ENCODE measurements around the gene TNNI3K. TPM values are rescaled to one million over a fixed set of nuclear protein-coding genes. Genes with fewer than 3 reads are reported as not detected.

TNNI3K gene
- total and polyA plus RNA-seq, 2 of the 8 experiments (the other 6 are each of a cell fraction or from before 2014, with no cell fraction given), result 0.41 to 0.48 TPM

- Histone ChIP-seq H3K23me2 (ENCODE audit: low read depth, low read length) (0 out of 2 replicates have a peak, but pooled peaks cover 2% of the 10 kb centered on the region), H2AFZ (ENCODE audit: low read length) (no peak overlapping the region), H3K4me3 (ENCODE audit: extremely low read depth in 1 of 4, insufficient read depth in 2 of 4, low read depth in 3 of 4, low read length in 4 of 4) (no peak overlapping the region), H3K4me1 (replicated peaks in 1 of 4; ENCODE audit: control insufficient read depth in 3 of 4, insufficient read depth in 4 of 4, low read length in 3 of 4) (no peaks in the 10 kb centered on the region), H3K36me3 (ENCODE audit: control insufficient read depth in 2 of 4, insufficient read depth in 4 of 4, low read length in 3 of 4) (no peaks in the 10 kb centered on the region), H3K79me2 (ENCODE audit: control insufficient read depth in 1 of 2, insufficient read depth in 2 of 2, low read length in 2 of 2) (no peaks in the 10 kb centered on the region), H2BK120ac (replicated peaks; ENCODE audit: low read depth, low read length) (no peak overlapping the region), H3K79me1 (ENCODE audit: low read depth, low read length) (no peaks in the 10 kb centered on the region), H3K9me3 (ENCODE audit: insufficient read depth in 2 of 2, low read depth in 1 of 2, low read length in 1 of 2) (no peaks in the 10 kb centered on the region), H4K5ac (ENCODE audit: insufficient read length, low read depth, low read length) (no peak overlapping the region), H3K9ac (replicated peaks in 1 of 4; ENCODE audit: extremely low read depth in 1 of 4, low read depth in 3 of 4, low read length in 3 of 4) (no peak overlapping the region), H2AK5ac (ENCODE audit: low read depth, low read length) (no peak overlapping the region), H4K91ac (replicated peaks; ENCODE audit: insufficient read length, low read length) (no peak overlapping the region), H2BK20ac (ENCODE audit: low read length) (no peak overlapping the region), H3K27ac (ENCODE audit: low read depth, low read length) (no peak overlapping the region), H2BK12ac (ENCODE audit: low read depth, low read length) (no peak overlapping the region), H3K18ac (ENCODE audit: extremely low read depth, low read length) (no peak overlapping the region), H4K20me1 (replicated peaks in 1 of 2; ENCODE audit: control insufficient read depth in 1 of 2, insufficient read depth in 2 of 2, low read length in 2 of 2) (no peaks in the 10 kb centered on the region), H4K8ac (ENCODE audit: extremely low read depth, insufficient read depth, low read length) (no peak overlapping the region), H2BK15ac (ENCODE audit: low read length) (no peak overlapping the region), H3K27me3 (replicated peaks in 1 of 4; ENCODE audit: control insufficient read depth in 3 of 4, extremely low read depth in 1 of 4, insufficient read depth in 3 of 4, low read length in 3 of 4) (no peaks in the 10 kb centered on the region), H3K56ac (replicated peaks; ENCODE audit: insufficient read length, low read depth, low read length) (no peak overlapping the region), H3K23ac (ENCODE audit: insufficient read length) (no peak overlapping the region), H3K4me2 (ENCODE audit: insufficient read depth in 1 of 2, low read depth in 2 of 2, low read length in 2 of 2) (no peak overlapping the region), H2BK5ac (ENCODE audit: low read depth, low read length) (no peak overlapping the region), H3K4ac (replicated peaks; ENCODE audit: insufficient read length, low read depth, low read length) (no peak overlapping the region), H3K14ac (ENCODE audit: insufficient read length) (no peak overlapping the region)
- WGBS, 2 experiments (ENCODE audit: extremely low coverage in 1 of 2, insufficient coverage in 1 of 2, insufficient read length in 1 of 2, insufficient replicate concordance in 2 of 2, low coverage in 1 of 2, low lambda C conversion rate in 2 of 2, missing lambda C conversion rate in 1 of 2), result 78% methylated on average over 2 of the region's 2 CpGs; no CpG with 5 or more reads in 1 of the 2 experiments
- DNase-seq (ENCODE audit: low read depth in 1 of 2, low spot score in 2 of 2), result no peak
- ChIA-PET POLR2A (ENCODE audit: partially characterized antibody) (no interaction called here), CTCF (ENCODE audit: partially characterized antibody) (no interaction called here)
- no peak for FAIRE-seq
- TF ChIP-seq CREB1 (IDR thresholded peaks at IDR 0.05) (no peak), RAD21 (IDR thresholded peaks at IDR 0.05 in 1 of 2, conservative IDR thresholded peaks at IDR 0.05 in 1 of 2; ENCODE audit: low read depth in 2 of 2, low read length in 2 of 2) (no peak), SAP30 (IDR thresholded peaks at IDR 0.05; ENCODE audit: insufficient read depth, insufficient replicate concordance, low read length) (no peak), SIX5 (IDR thresholded peaks at IDR 0.05; ENCODE audit: low read depth, low read length) (no peak), NRF1 (IDR thresholded peaks at IDR 0.05; ENCODE audit: low read depth, low read length) (no peak), FOSL1 (IDR thresholded peaks at IDR 0.05; ENCODE audit: insufficient read depth, low read depth, low read length) (no peak), YY1 (IDR thresholded peaks at IDR 0.05; ENCODE audit: low read depth, low read length) (no peak), EP300 (IDR thresholded peaks at IDR 0.05; ENCODE audit: borderline replicate concordance in 1 of 2, low read depth in 2 of 2, low read length in 2 of 2) (no peak), BCL11A (IDR thresholded peaks at IDR 0.05; ENCODE audit: low read depth in 2 of 2, low read length in 2 of 2) (no peak), RBBP5 (IDR thresholded peaks at IDR 0.05; ENCODE audit: borderline replicate concordance, low read depth, low read length) (no peak), PHF8 (conservative IDR thresholded peaks at IDR 0.05; ENCODE audit: low read depth, low read length) (no peak), SIRT6 (IDR thresholded peaks at IDR 0.05; ENCODE audit: low read length) (no peak), JUN (IDR thresholded peaks at IDR 0.05; ENCODE audit: low read depth, low read length) (no peak), USF2 (IDR thresholded peaks at IDR 0.05; ENCODE audit: low read length) (no peak)
These were observed 128.0 kb downstream of the TNNI3K start for GRCh38 chr1:74363220-74363619.

Measured in H1 (cell line).